ENCODE results near the gene CCDC88B.
A peak's percentile ranks its signal among the peaks of the same experiment; 100 is the strongest.

GRCh38 chr11:64334764-64335735, 5.0 kb upstream of the CCDC88B start:
- TF ChIP-seq POLR2A (IDR thresholded peaks at IDR 0.05; ENCODE audit: low read depth, low read length) = no peak
- no peak for TF ChIP-seq TAF1 (IDR thresholded peaks at IDR 0.05; ENCODE audit: borderline replicate concordance, low read depth, low read length)
- TF ChIP-seq RCOR1 (conservative IDR thresholded peaks at IDR 0.05; ENCODE audit: low read depth, low read length) = no peak
- TF ChIP-seq KDM1A (IDR thresholded peaks at IDR 0.05; ENCODE audit: borderline replicate concordance) = no peak
- TF ChIP-seq BCLAF1 (IDR thresholded peaks at IDR 0.05) = no peak
- 0 out of 2 replicates have a peak, but pooled peaks have one; percentile 18 for TF ChIP-seq MXI1 (IDR thresholded peaks at IDR 0.05; ENCODE audit: low read depth, low read length)
- TF ChIP-seq GABPA (IDR thresholded peaks at IDR 0.05; ENCODE audit: low read depth) = no peak
- peak; percentile 56 for TF ChIP-seq SKIL (IDR thresholded peaks at IDR 0.05; ENCODE audit: low read depth, poor library complexity, severe bottlenecking)
- TF ChIP-seq SREBF2 (IDR thresholded peaks at IDR 0.05; ENCODE audit: low read length) = no peak
- no peak for TF ChIP-seq HSF1 (IDR thresholded peaks at IDR 0.05; ENCODE audit: low read depth, low read length)
- TF ChIP-seq ZBTB33 (IDR thresholded peaks at IDR 0.05) = no peak
- no peak for TF ChIP-seq ATF3 (IDR thresholded peaks at IDR 0.05; ENCODE audit: borderline replicate concordance, extremely low read depth, low read depth, low read length)
- TF ChIP-seq SMC3 (IDR thresholded peaks at IDR 0.05; ENCODE audit: borderline replicate concordance, low read length) = no peak
- no peak for TF ChIP-seq EZH2 (IDR thresholded peaks at IDR 0.05; ENCODE audit: borderline replicate concordance, control insufficient read depth, low read depth, low read length)
